ENCODE measurements around the gene EZR.

DNA sequence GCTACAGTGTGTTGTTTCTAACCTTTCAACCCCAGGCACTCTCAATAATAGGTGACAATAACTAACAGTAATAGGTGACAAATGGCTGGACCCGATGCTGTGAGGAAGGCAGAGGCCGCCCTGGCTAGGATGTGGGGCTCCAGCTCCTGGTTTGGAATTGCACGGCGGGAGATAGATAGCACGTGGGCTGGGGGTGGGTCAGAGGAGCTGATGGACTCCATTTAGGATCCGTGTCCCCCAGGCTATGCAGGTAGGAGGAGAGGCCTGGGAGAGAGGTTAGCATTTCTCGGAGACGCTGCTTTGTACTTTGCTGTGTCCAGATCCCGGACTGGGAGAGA, 61.4 kb downstream of the EZR start:
- no peak for TF ChIP-seq EZH2phosphoT487 (IDR thresholded peaks at IDR 0.05; ENCODE audit: low read depth)
- TF ChIP-seq, protein P1, sequence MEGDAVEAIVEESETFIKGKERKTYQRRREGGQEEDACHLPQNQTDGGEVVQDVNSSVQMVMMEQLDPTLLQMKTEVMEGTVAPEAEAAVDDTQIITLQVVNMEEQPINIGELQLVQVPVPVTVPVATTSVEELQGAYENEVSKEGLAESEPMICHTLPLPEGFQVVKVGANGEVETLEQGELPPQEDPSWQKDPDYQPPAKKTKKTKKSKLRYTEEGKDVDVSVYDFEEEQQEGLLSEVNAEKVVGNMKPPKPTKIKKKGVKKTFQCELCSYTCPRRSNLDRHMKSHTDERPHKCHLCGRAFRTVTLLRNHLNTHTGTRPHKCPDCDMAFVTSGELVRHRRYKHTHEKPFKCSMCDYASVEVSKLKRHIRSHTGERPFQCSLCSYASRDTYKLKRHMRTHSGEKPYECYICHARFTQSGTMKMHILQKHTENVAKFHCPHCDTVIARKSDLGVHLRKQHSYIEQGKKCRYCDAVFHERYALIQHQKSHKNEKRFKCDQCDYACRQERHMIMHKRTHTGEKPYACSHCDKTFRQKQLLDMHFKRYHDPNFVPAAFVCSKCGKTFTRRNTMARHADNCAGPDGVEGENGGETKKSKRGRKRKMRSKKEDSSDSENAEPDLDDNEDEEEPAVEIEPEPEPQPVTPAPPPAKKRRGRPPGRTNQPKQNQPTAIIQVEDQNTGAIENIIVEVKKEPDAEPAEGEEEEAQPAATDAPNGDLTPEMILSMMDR (IDR thresholded peaks at IDR 0.05; ENCODE audit: low read depth, low read length), result no peak

Measured in OCI-LY3 (cell line).